ENCODE data around the gene BZW1.

BZW1 gene

GRCh38 chr2:200843993-200844948 is 32.6 kb downstream of the BZW1 start:
- no peak for DNase-seq

- no peak for DNase-seq
Observed at GRCh38 chr2:200845194-200845593, 33.5 kb downstream of the BZW1 start.

GRCh38 chr2:200845669-200846325 is 34.1 kb downstream of the BZW1 start:
- DNase-seq: no peak

GRCh38 chr2:200847269-200847668 is 35.6 kb downstream of the BZW1 start:
- DNase-seq: no peak

GRCh38 chr2:200847939-200848338 is 36.2 kb downstream of the BZW1 start:
- no peak for DNase-seq

- no peak for DNase-seq
Observed at GRCh38 chr2:200850512-200851256, 39.0 kb downstream of the BZW1 start.

- no peak for DNase-seq
Observed at GRCh38 chr2:200851398-200852248, 39.9 kb downstream of the BZW1 start.

GRCh38 chr2:200852605-200853004 is 40.9 kb downstream of the BZW1 start:
- no peak for DNase-seq

GRCh38 chr2:200856806-200857205 is 45.1 kb downstream of the BZW1 start:
- DNase-seq: no peak

- DNase-seq: peak; percentile 32
Observed at GRCh38 chr2:200860092-200860795, 48.5 kb downstream of the BZW1 start.

GRCh38 chr2:200861617-200862155 is 50.0 kb downstream of the BZW1 start:
- DNase-seq: no peak

- peak; percentile 79 for DNase-seq
Observed at GRCh38 chr2:200862532-200863000, 50.9 kb downstream of the BZW1 start.

GRCh38 chr2:200863782-200864175 is 52.1 kb downstream of the BZW1 start:
- DNase-seq: peak; percentile 22

GRCh38 chr2:200864176-200865034 is 52.7 kb downstream of the BZW1 start, which contains the start of gene CLK1:
Gene CLK1 (minus strand): TSS chr2:200864658. CDS start chr2:200861862, 2,796 bp downstream.
- peak; percentile 96 for DNase-seq

- DNase-seq: no peak
Observed at GRCh38 chr2:200869014-200869413, 57.3 kb downstream of the BZW1 start.

GRCh38 chr2:200871151-200871550 is 59.4 kb downstream of the BZW1 start:
- no peak for DNase-seq

GRCh38 chr2:200873560-200873959 is 61.9 kb downstream of the BZW1 start:
- DNase-seq: no peak

Measured in stimulated activated CD4-positive, alpha-beta T cell treated with anti-CD3 and anti-CD28 coated beads, Interleukin-4, amount 100 ng/mL, for 24 hours (primary cell).